ENCODE measurements around the gene NRL. TPM values are rescaled to one million over a fixed set of nuclear protein-coding genes. Genes with fewer than 3 reads are reported as not detected.
A peak's percentile ranks its signal among the peaks of the same experiment; 100 is the strongest.

The NRL gene
- polyA plus RNA-seq, 2 donors: 0.86 to 1.4 TPM

- 50 to 61% methylated on average over 8 of the region's 8 CpGs for WGBS, 2 donors
- Histone ChIP-seq H3K4me3 (ENCODE audit: low read depth in 1 of 2, low read length in 2 of 2) (no peak overlapping the region), H3K27ac (ENCODE audit: low read depth in 2 of 2, low read length in 1 of 2) (no peak overlapping the region), H3K4me1 (ENCODE audit: control insufficient read depth in 2 of 2, insufficient read depth in 2 of 2, low read length in 1 of 2) (peaks cover 3 to 12% of the 10 kb centered on the region in 2 donors), H3K9me3 (ENCODE audit: control insufficient read depth in 2 of 2, insufficient read depth in 1 of 2, low read depth in 1 of 2, low read length in 1 of 2) (no peaks in the 10 kb centered on the region), H3K36me3 (ENCODE audit: control insufficient read depth in 2 of 2, insufficient read depth in 2 of 2, low read length in 1 of 2) (peaks cover 0 to 4% of the 10 kb centered on the region in 2 donors), H3K27me3 (ENCODE audit: control insufficient read depth in 1 of 2, insufficient read depth in 2 of 2, low read length in 2 of 2) (no peaks in the 10 kb centered on the region)
These were observed 58.0 kb downstream of the NRL start for GRCh38 chr14:24056800-24057184.

GRCh38 chr14:24055971-24056799 is 58.6 kb downstream of the NRL start:
- 78 to 79% methylated on average over 10 of the region's 10 CpGs for WGBS, 2 donors
- peaks cover 3 to 12% of the 10 kb centered on the region in 2 donors for H3K4me1 ChIP-seq (ENCODE audit: control insufficient read depth in 2 of 2, insufficient read depth in 2 of 2, low read length in 1 of 2)
- H3K9me3 ChIP-seq (ENCODE audit: control insufficient read depth in 2 of 2, insufficient read depth in 1 of 2, low read depth in 1 of 2, low read length in 1 of 2): no peaks in the 10 kb centered on the region
- H3K27ac ChIP-seq (ENCODE audit: low read depth in 2 of 2, low read length in 1 of 2): no peak overlapping the region
- no peaks in the 10 kb centered on the region for H3K27me3 ChIP-seq (ENCODE audit: control insufficient read depth in 1 of 2, insufficient read depth in 2 of 2, low read length in 2 of 2)
- no peak overlapping the region for H3K4me3 ChIP-seq (ENCODE audit: low read depth in 1 of 2, low read length in 2 of 2)
- H3K36me3 ChIP-seq (ENCODE audit: control insufficient read depth in 2 of 2, insufficient read depth in 2 of 2, low read length in 1 of 2): peaks cover 0 to 4% of the 10 kb centered on the region in 2 donors

- H3K4me3 ChIP-seq (ENCODE audit: low read depth in 1 of 2, low read length in 2 of 2): no peak overlapping the region
- peaks cover 0 to 4% of the 10 kb centered on the region in 2 donors for H3K36me3 ChIP-seq (ENCODE audit: control insufficient read depth in 2 of 2, insufficient read depth in 2 of 2, low read length in 1 of 2)
- H3K27me3 ChIP-seq (ENCODE audit: control insufficient read depth in 1 of 2, insufficient read depth in 2 of 2, low read length in 2 of 2): no peaks in the 10 kb centered on the region
- WGBS, 2 donors: 94% methylated on average over 9 of the region's 9 CpGs
- no peak overlapping the region for H3K27ac ChIP-seq (ENCODE audit: low read depth in 2 of 2, low read length in 1 of 2)
- no peaks in the 10 kb centered on the region for H3K9me3 ChIP-seq (ENCODE audit: control insufficient read depth in 2 of 2, insufficient read depth in 1 of 2, low read depth in 1 of 2, low read length in 1 of 2)
- peaks cover 3 to 12% of the 10 kb centered on the region in 2 donors for H3K4me1 ChIP-seq (ENCODE audit: control insufficient read depth in 2 of 2, insufficient read depth in 2 of 2, low read length in 1 of 2)
These were observed 60.1 kb downstream of the NRL start for GRCh38 chr14:24054646-24055045.

GRCh38 chr14:24054324-24054641 is 60.5 kb downstream of the NRL start:
- H3K27me3 ChIP-seq (ENCODE audit: control insufficient read depth in 1 of 2, insufficient read depth in 2 of 2, low read length in 2 of 2): no peaks in the 10 kb centered on the region
- no peak overlapping the region for H3K27ac ChIP-seq (ENCODE audit: low read depth in 2 of 2, low read length in 1 of 2)
- H3K9me3 ChIP-seq (ENCODE audit: control insufficient read depth in 2 of 2, insufficient read depth in 1 of 2, low read depth in 1 of 2, low read length in 1 of 2): no peaks in the 10 kb centered on the region
- peaks cover 3 to 12% of the 10 kb centered on the region in 2 donors for H3K4me1 ChIP-seq (ENCODE audit: control insufficient read depth in 2 of 2, insufficient read depth in 2 of 2, low read length in 1 of 2)
- H3K4me3 ChIP-seq (ENCODE audit: low read depth in 1 of 2, low read length in 2 of 2): no peak overlapping the region
- 75 to 90% methylated on average over 6 of the region's 6 CpGs for WGBS, 2 donors
- H3K36me3 ChIP-seq (ENCODE audit: control insufficient read depth in 2 of 2, insufficient read depth in 2 of 2, low read length in 1 of 2): peaks cover 0 to 4% of the 10 kb centered on the region in 2 donors

- Histone ChIP-seq H3K27me3 (ENCODE audit: control insufficient read depth in 1 of 2, insufficient read depth in 2 of 2, low read length in 2 of 2) (no peaks in the 10 kb centered on the region), H3K36me3 (ENCODE audit: control insufficient read depth in 2 of 2, insufficient read depth in 2 of 2, low read length in 1 of 2) (peaks cover 0 to 4% of the 10 kb centered on the region in 2 donors), H3K9me3 (ENCODE audit: control insufficient read depth in 2 of 2, insufficient read depth in 1 of 2, low read depth in 1 of 2, low read length in 1 of 2) (no peaks in the 10 kb centered on the region), H3K4me3 (ENCODE audit: low read depth in 1 of 2, low read length in 2 of 2) (no peak overlapping the region), H3K4me1 (ENCODE audit: control insufficient read depth in 2 of 2, insufficient read depth in 2 of 2, low read length in 1 of 2) (peaks cover 3 to 12% of the 10 kb centered on the region in 2 donors), H3K27ac (ENCODE audit: low read depth in 2 of 2, low read length in 1 of 2) (no peak overlapping the region)
- 73 to 81% methylated on average over 9 to 10 of the region's 10 CpGs for WGBS, 2 donors
These were observed 61.0 kb downstream of the NRL start for GRCh38 chr14:24053548-24054323.

GRCh38 chr14:24052656-24053547 is 61.8 kb downstream of the NRL start:
- Histone ChIP-seq H3K9me3 (ENCODE audit: control insufficient read depth in 2 of 2, insufficient read depth in 1 of 2, low read depth in 1 of 2, low read length in 1 of 2) (no peaks in the 10 kb centered on the region), H3K36me3 (ENCODE audit: control insufficient read depth in 2 of 2, insufficient read depth in 2 of 2, low read length in 1 of 2) (peaks cover 0 to 4% of the 10 kb centered on the region in 2 donors), H3K4me3 (ENCODE audit: low read depth in 1 of 2, low read length in 2 of 2) (peak overlapping the region in 1 of 2 donors; percentile 58), H3K27ac (ENCODE audit: low read depth in 2 of 2, low read length in 1 of 2) (no peak overlapping the region), H3K4me1 (ENCODE audit: control insufficient read depth in 2 of 2, insufficient read depth in 2 of 2, low read length in 1 of 2) (peaks cover 3 to 12% of the 10 kb centered on the region in 2 donors), H3K27me3 (ENCODE audit: control insufficient read depth in 1 of 2, insufficient read depth in 2 of 2, low read length in 2 of 2) (no peaks in the 10 kb centered on the region)
- WGBS, 2 donors: 50 to 54% methylated on average over 20 of the region's 20 CpGs

- 0 to 1% methylated on average over 66 to 92 of the region's 92 CpGs for WGBS, 2 donors
- H3K9me3 ChIP-seq (ENCODE audit: control insufficient read depth in 2 of 2, insufficient read depth in 1 of 2, low read depth in 1 of 2, low read length in 1 of 2): no peaks in the 10 kb centered on the region
- peak within 1 kb of the TSS; percentile 58 to 77 for H3K4me3 ChIP-seq (ENCODE audit: low read depth in 1 of 2, low read length in 2 of 2)
- H3K4me1 ChIP-seq (ENCODE audit: control insufficient read depth in 2 of 2, insufficient read depth in 2 of 2, low read length in 1 of 2): peaks cover 3 to 12% of the 10 kb centered on the region in 2 donors
- peak within 1 kb of the TSS; percentile 35 to 66 for H3K27ac ChIP-seq (ENCODE audit: low read depth in 2 of 2, low read length in 1 of 2)
- H3K27me3 ChIP-seq (ENCODE audit: control insufficient read depth in 1 of 2, insufficient read depth in 2 of 2, low read length in 2 of 2): no peaks in the 10 kb centered on the region
- H3K36me3 ChIP-seq (ENCODE audit: control insufficient read depth in 2 of 2, insufficient read depth in 2 of 2, low read length in 1 of 2): peaks cover 0 to 4% of the 10 kb centered on the region in 2 donors
These were observed 62.7 kb downstream of the NRL start, which contains the start of gene CARMIL3 for GRCh38 chr14:24051789-24052655. CARMIL3 (plus strand) TSS chr14:24052009; CDS start chr14:24052154, 145 bp downstream.

GRCh38 chr14:24051176-24051788 is 63.5 kb downstream of the NRL start:
- 19% methylated on average over 19 to 20 of the region's 20 CpGs for WGBS, 2 donors

More at GRCh38 chr14:24051176-24051788, 63.5 kb downstream of the NRL start:
- Histone ChIP-seq H3K4me3 (ENCODE audit: low read depth in 1 of 2, low read length in 2 of 2) (peak overlapping the region; percentile 58 to 77), H3K9me3 (ENCODE audit: control insufficient read depth in 2 of 2, insufficient read depth in 1 of 2, low read depth in 1 of 2, low read length in 1 of 2) (no peaks in the 10 kb centered on the region), H3K27me3 (ENCODE audit: control insufficient read depth in 1 of 2, insufficient read depth in 2 of 2, low read length in 2 of 2) (no peaks in the 10 kb centered on the region), H3K36me3 (ENCODE audit: control insufficient read depth in 2 of 2, insufficient read depth in 2 of 2, low read length in 1 of 2) (peaks cover 0 to 4% of the 10 kb centered on the region in 2 donors), H3K27ac (ENCODE audit: low read depth in 2 of 2, low read length in 1 of 2) (peak overlapping the region; percentile 35 to 66), H3K4me1 (ENCODE audit: control insufficient read depth in 2 of 2, insufficient read depth in 2 of 2, low read length in 1 of 2) (peaks cover 3 to 12% of the 10 kb centered on the region in 2 donors)
